ENCODE results near the gene SERINC5.

Gene SERINC5

GRCh38 chr5:80064124-80064523 lies 191.7 kb downstream of the SERINC5 start:
- no peak for DNase-seq (ENCODE audit: low read depth)
